ENCODE results near the gene CYB5R3. TPM values are rescaled to one million over a fixed set of nuclear protein-coding genes. Genes with fewer than 3 reads are reported as not detected.

The CYB5R3 gene
- total and polyA plus RNA-seq, 4 experiments from 2014 or later, result 42.7 to 91.1 (median 44.8) TPM

DNA sequence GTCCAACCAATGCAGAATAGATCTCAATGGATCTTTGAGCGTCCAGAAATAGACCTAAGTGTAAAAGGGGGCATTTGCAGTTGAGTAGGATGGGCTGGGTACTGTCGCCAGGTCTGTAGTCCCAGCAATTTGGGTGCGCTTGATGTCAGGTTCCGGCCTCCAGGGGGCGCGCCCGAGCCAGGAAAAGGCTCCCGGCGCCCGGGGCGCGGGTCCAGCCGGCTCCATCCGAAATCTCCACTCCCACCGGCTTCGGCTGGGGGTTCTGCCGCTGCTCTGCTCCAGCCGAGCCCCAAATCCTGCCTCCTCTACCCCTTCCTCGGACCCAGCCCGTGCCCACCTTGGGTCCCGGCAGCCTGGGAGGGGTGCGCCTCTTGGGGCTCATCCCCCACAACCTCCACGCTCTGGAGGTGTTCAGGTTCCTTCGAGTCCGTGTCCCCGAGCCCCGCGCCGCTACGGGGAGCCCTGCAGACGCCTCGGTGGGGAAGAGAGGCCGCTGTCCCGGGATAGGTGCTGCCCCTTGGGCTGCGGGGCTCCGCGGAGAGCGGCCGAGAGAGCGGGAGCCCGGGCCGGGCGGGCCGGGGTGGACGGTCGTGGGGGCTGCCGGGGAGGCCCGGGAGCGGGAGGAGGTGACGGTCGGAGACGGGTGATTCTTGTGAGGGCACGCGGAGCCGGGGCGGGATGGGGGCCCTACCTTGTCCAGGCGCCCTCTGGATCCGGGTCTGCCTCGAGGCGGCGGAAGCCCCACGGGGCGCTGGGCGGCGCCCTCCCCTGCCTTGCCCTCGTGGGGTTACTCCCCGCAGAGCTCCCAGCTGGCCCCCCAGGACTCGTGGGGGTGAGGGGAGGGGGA is 13.0 kb upstream of the CYB5R3 start:
- CTCF ChIA-PET (ENCODE audit: partially characterized antibody), result interaction anchor here (0.6 to 1.8 kb wide), 8 partner anchors 8 to 349 kb away, joined by 3 to 7 read pairs (median 4); partner anchors contain the start of gene CYB5R3
- intact Hi-C loops (cut with micrococcal nuclease), result no loop called here
- H3K4me3 Mint-ChIP-seq, result peak overlapping the region; percentile 17 to 77 (median 68)
- no peaks in the 10 kb centered on the region for H3K9me3 Mint-ChIP-seq
- H3K27me3 Mint-ChIP-seq, result peaks cover 0 to 2% of the 10 kb centered on the region in 2 donors
- H3K27ac ChIP-seq (ENCODE audit: low read depth, low read length), result no peak overlapping the region
- H3K4me3 ChIP-seq (ENCODE audit: low read length in 2 of 2), result peak overlapping the region in 1 of 2 donors; percentile 47
- H3K27ac Mint-ChIP-seq, result peak overlapping the region in 1 of 7 donors; percentile 19
- DNase-seq, result peak; percentile 70 to 81 (median 77)
- no peaks in the 10 kb centered on the region for H3K36me3 ChIP-seq (ENCODE audit: insufficient read depth, low read length)
- H3K4me1 ChIP-seq (ENCODE audit: insufficient read depth, low read length), result peaks cover 5% of the 10 kb centered on the region
- H3K27me3 ChIP-seq (ENCODE audit: insufficient read depth, low read length), result no peaks in the 10 kb centered on the region
- no peaks in the 10 kb centered on the region for H3K9me3 ChIP-seq (ENCODE audit: control insufficient read depth in 1 of 2, low read length in 2 of 2)
- no peaks in the 10 kb centered on the region for H3K36me3 Mint-ChIP-seq
- H3K4me1 Mint-ChIP-seq, result peaks cover 0 to 8% (median 4%) of the 10 kb centered on the region in 4 donors
- POLR2A ChIA-PET (ENCODE audit: partially characterized antibody), result no interaction called here

DNA sequence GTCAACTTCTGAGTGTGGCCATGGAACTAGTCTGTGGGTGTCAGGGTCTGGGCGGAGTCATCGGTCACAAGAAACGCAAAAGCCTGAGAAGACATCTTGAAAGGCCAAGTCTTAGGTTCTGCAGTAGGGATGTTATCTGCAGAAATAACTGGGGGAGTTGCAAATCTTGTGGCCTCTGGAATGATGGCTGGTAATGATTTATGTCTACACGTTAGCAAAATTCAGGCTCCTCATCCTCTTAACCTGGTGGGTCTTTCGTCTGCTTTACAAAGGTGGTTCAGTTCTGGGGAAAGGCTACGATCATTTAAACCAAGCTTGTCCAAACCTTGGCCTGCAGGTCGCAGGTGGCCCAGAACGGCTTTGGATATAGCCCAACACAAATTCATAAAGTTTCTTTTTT is 7.4 kb upstream of the CYB5R3 start:
- CTCF ChIA-PET (ENCODE audit: partially characterized antibody), result no interaction called here
- POLR2A ChIA-PET (ENCODE audit: partially characterized antibody), result no interaction called here
- no peaks in the 10 kb centered on the region for H3K36me3 Mint-ChIP-seq
- DNase-seq, result no peak
- H3K27ac Mint-ChIP-seq, result no peak overlapping the region
- Histone ChIP-seq H3K9me3 (ENCODE audit: control insufficient read depth in 1 of 2, low read length in 2 of 2) (no peaks in the 10 kb centered on the region), H3K36me3 (ENCODE audit: insufficient read depth, low read length) (no peaks in the 10 kb centered on the region), H3K27ac (ENCODE audit: low read depth, low read length) (no peak overlapping the region), H3K27me3 (ENCODE audit: insufficient read depth, low read length) (no peaks in the 10 kb centered on the region), H3K4me1 (ENCODE audit: insufficient read depth, low read length) (no peaks in the 10 kb centered on the region), H3K4me3 (ENCODE audit: low read length in 2 of 2) (no peak overlapping the region)
- peaks cover 2 to 3% of the 10 kb centered on the region in 2 donors for H3K27me3 Mint-ChIP-seq
- no peaks in the 10 kb centered on the region for H3K9me3 Mint-ChIP-seq
- no peak overlapping the region for H3K4me3 Mint-ChIP-seq
- intact Hi-C loops (cut with micrococcal nuclease), result no loop called here
- H3K4me1 Mint-ChIP-seq, result no peaks in the 10 kb centered on the region

DNA sequence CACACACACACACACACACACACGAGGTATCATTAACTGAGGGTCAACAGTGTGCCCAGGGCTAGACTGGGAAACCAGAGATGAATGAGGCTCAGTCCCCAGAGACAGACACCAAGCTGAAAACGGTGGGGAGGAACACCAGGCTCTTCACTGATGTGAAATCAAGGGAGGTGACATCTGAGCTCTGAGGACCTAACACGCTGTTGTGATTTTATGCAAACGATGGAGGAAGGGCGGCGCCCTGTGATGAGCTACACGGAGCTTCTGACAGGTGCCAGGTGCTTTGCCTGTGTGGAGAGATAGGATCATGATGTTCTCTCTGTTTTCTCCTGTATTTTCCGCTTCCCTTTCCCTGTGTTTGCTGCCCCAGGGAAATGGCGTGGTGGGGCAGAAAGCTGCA is 6.5 kb upstream of the CYB5R3 start:
- H3K4me3 ChIP-seq (ENCODE audit: low read length in 2 of 2), result no peak overlapping the region
- Mint-ChIP-seq H3K9me3 (no peaks in the 10 kb centered on the region), H3K27me3 (peaks cover 2 to 3% of the 10 kb centered on the region in 2 donors), H3K36me3 (no peaks in the 10 kb centered on the region), H3K27ac (no peak overlapping the region), H3K4me3 (no peak overlapping the region), H3K4me1 (no peaks in the 10 kb centered on the region)
- H3K4me1 ChIP-seq (ENCODE audit: insufficient read depth, low read length), result no peaks in the 10 kb centered on the region
- ChIA-PET CTCF (ENCODE audit: partially characterized antibody) (interaction anchor here (1.0 kb wide), 1 partner anchor 11 kb away, joined by 3 read pairs; no protein-coding TSS in a partner anchor), POLR2A (ENCODE audit: partially characterized antibody) (no interaction called here)
- H3K36me3 ChIP-seq (ENCODE audit: insufficient read depth, low read length), result no peaks in the 10 kb centered on the region
- DNase-seq, result no peak
- H3K27ac ChIP-seq (ENCODE audit: low read depth, low read length), result no peak overlapping the region
- no peaks in the 10 kb centered on the region for H3K9me3 ChIP-seq (ENCODE audit: control insufficient read depth in 1 of 2, low read length in 2 of 2)
- H3K27me3 ChIP-seq (ENCODE audit: insufficient read depth, low read length), result no peaks in the 10 kb centered on the region
- intact Hi-C loops (cut with micrococcal nuclease), result no loop called here

DNA sequence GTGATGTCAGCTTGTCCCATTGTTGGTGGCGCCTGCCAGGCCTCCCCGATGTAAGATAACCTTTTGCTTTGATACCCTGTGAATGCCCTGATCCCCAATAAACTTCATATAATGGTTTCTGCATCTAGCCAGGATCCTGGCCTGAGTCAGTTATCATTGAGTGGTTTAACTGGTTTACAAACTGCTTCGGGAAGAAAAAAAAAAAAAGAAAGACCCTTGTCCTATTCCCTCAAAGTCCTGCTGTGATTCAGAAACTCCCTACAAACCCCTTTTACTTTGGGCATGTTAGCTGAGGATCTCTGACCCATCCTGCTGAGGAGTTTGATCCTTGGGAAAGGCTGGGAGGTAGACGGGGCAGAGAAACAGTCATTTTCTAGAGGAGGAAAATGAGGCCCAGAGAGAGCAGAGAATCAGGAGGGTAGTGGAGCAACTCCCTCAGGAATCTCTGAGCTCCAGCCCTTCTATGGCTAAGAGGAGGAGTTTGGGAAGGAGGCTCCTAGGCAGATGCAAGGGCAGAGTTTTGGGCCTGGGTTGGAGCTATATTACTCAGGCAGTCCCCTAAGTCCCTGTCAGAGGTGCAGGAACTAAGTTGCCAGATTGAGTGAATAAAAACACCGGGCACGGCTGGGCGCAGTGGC is 5.4 kb upstream of the CYB5R3 start:
- Mint-ChIP-seq H3K27me3 (peaks cover 2 to 3% of the 10 kb centered on the region in 2 donors), H3K9me3 (no peaks in the 10 kb centered on the region), H3K4me3 (no peak overlapping the region), H3K27ac (no peak overlapping the region), H3K36me3 (no peaks in the 10 kb centered on the region), H3K4me1 (no peaks in the 10 kb centered on the region)
- no peak for DNase-seq
- ChIA-PET POLR2A (ENCODE audit: partially characterized antibody) (interaction anchor here (0.9 kb wide), 1 partner anchor 10 kb away, joined by 4 read pairs; no protein-coding TSS in a partner anchor), CTCF (ENCODE audit: partially characterized antibody) (interaction anchor here (2.1 kb wide), 1 partner anchor 9 kb away, joined by 7 read pairs; no protein-coding TSS in a partner anchor)
- no peaks in the 10 kb centered on the region for H3K9me3 ChIP-seq (ENCODE audit: control insufficient read depth in 1 of 2, low read length in 2 of 2)
- no peaks in the 10 kb centered on the region for H3K27me3 ChIP-seq (ENCODE audit: insufficient read depth, low read length)
- no peaks in the 10 kb centered on the region for H3K36me3 ChIP-seq (ENCODE audit: insufficient read depth, low read length)
- peaks cover 4% of the 10 kb centered on the region for H3K4me1 ChIP-seq (ENCODE audit: insufficient read depth, low read length)
- intact Hi-C loops (cut with micrococcal nuclease), result no loop called here
- no peak overlapping the region for H3K27ac ChIP-seq (ENCODE audit: low read depth, low read length)
- no peak overlapping the region for H3K4me3 ChIP-seq (ENCODE audit: low read length in 2 of 2)

DNA sequence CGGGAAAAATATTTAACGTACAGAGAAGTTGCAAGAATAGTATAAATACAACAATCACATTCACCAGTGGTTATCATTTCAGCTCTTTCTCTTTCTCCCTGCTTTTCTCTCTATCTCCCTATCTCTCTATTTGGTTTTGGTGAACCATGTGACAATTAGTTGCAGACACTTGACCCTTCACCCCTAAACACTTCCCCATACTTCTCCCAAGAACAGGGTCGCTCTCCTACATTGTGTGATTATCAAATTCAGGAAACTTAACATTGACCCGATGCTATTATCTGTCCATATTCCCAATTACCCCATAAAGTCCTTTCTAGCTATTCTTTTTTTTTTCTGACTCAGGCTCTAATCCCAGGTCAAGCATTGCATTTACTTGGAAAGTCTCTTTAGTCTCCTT is 4.8 kb upstream of the CYB5R3 start:
- DNase-seq, result no peak
- Mint-ChIP-seq H3K27me3 (peaks cover 2 to 3% of the 10 kb centered on the region in 2 donors), H3K36me3 (no peaks in the 10 kb centered on the region), H3K4me3 (peak overlapping the region in 1 of 8 donors; percentile 55), H3K4me1 (no peaks in the 10 kb centered on the region), H3K27ac (peak overlapping the region in 1 of 7 donors; percentile 11), H3K9me3 (no peaks in the 10 kb centered on the region)
- no peak overlapping the region for H3K27ac ChIP-seq (ENCODE audit: low read depth, low read length)
- ChIA-PET CTCF (ENCODE audit: partially characterized antibody) (interaction anchor here (2.1 kb wide), 1 partner anchor 9 kb away, joined by 7 read pairs; no protein-coding TSS in a partner anchor), POLR2A (ENCODE audit: partially characterized antibody) (interaction anchor here (0.9 to 1.9 kb wide), 2 partner anchors 10 to 40 kb away, joined by 4 to 7 read pairs; partner anchors contain the start of gene POLDIP3)
- no peaks in the 10 kb centered on the region for H3K27me3 ChIP-seq (ENCODE audit: insufficient read depth, low read length)
- H3K9me3 ChIP-seq (ENCODE audit: control insufficient read depth in 1 of 2, low read length in 2 of 2), result no peaks in the 10 kb centered on the region
- H3K36me3 ChIP-seq (ENCODE audit: insufficient read depth, low read length), result no peaks in the 10 kb centered on the region
- intact Hi-C loops (cut with micrococcal nuclease), result no loop called here
- H3K4me3 ChIP-seq (ENCODE audit: low read length in 2 of 2), result no peak overlapping the region
- H3K4me1 ChIP-seq (ENCODE audit: insufficient read depth, low read length), result peaks cover 5% of the 10 kb centered on the region

DNA sequence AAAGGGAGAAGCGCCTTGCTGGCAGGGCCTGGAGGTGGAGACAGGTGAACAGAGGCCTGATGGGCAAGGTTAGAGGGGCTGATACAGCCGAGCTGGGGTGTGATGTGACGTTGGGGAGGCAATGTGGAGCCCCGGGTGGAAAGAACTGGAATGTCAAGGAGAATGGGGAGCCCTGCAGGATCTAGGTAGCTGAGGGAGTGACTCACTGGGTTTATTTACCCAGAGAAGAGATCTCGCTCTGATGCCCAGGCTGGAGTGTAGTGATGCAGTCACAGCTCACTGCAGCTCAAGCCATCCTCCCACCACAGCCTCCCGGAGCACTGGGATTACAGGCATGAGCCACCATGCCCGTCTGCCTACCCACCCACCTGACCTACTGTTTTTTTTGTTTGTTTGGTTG is 1.9 kb upstream of the CYB5R3 start:
- ChIA-PET CTCF (ENCODE audit: partially characterized antibody) (interaction anchor here (0.5 to 5.3 kb wide), 2 partner anchors 29 to 125 kb away, joined by 4 to 18 read pairs; no protein-coding TSS in a partner anchor), POLR2A (ENCODE audit: partially characterized antibody) (interaction anchor here (4.9 kb wide), 1 partner anchor 36 kb away, joined by 59 read pairs; the partner anchor contains the start of gene POLDIP3)
- Mint-ChIP-seq H3K36me3 (peaks cover 0 to 2% of the 10 kb centered on the region in 2 donors), H3K4me3 (peak overlapping the region in 3 of 8 donors; percentile 52 to 72 (median 56)), H3K27ac (peak overlapping the region in 2 of 7 donors; percentile 78), H3K27me3 (peaks cover 2% of the 10 kb centered on the region in 2 donors), H3K9me3 (peaks cover 0 to 2% (median 0%) of the 10 kb centered on the region in 8 donors), H3K4me1 (peaks cover 5 to 27% (median 16%) of the 10 kb centered on the region in 4 donors)
- intact Hi-C loops (cut with micrococcal nuclease), result no loop called here
- Histone ChIP-seq H3K9me3 (ENCODE audit: control insufficient read depth in 1 of 2, low read length in 2 of 2) (no peaks in the 10 kb centered on the region), H3K27ac (ENCODE audit: low read depth, low read length) (no peak overlapping the region), H3K4me3 (ENCODE audit: low read length in 2 of 2) (no peak overlapping the region), H3K4me1 (ENCODE audit: insufficient read depth, low read length) (peaks cover 29% of the 10 kb centered on the region), H3K27me3 (ENCODE audit: insufficient read depth, low read length) (no peaks in the 10 kb centered on the region), H3K36me3 (ENCODE audit: insufficient read depth, low read length) (no peaks in the 10 kb centered on the region)
- DNase-seq, result no peak
